GM18502 (cell line): ENCODE measurements around the gene COL6A3.

Experiments used
- ATAC-seq: cut with Tn5 transposase; IDR thresholded peaks from one replicate; pipeline ENCODE4 v1.9.1; 2021; ENCODE audit warnings: mild to moderate bottlenecking; ENCODE audit not compliant: unreplicated experiment, poor library complexity

COL6A3 gene

DNA sequence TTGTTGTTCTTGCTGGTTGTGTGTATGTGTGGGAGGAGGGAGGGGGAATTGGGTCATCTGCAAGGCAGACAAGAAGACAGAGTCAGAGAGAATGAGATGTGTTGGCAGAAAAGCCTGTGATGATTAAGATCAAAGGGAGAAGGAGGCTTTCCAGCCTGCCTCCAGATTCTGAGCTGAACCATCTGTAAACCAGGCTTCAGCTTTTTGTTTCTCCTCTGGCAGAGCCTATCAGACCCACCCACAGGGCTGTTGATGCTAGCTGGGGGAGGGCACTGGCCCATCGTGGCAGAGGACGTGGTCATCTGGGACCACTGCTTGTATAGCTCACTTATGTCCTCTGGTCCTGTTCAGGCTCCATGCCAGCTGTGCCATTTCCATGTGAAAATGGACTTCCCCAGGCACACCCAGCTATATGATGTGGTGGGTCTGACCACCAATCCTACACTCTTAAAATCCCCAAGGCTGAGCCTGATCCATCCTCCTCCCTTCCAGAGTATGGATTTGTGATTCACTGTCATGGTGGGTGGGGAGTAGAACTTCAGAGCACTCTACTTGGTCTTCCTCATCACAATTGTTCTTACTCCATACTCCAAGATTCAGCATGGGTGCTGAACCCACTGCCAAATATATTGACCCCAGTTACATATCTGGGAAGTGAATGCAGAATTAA, 27.8 kb upstream of the COL6A3 start:
- no peak for ATAC-seq

DNA sequence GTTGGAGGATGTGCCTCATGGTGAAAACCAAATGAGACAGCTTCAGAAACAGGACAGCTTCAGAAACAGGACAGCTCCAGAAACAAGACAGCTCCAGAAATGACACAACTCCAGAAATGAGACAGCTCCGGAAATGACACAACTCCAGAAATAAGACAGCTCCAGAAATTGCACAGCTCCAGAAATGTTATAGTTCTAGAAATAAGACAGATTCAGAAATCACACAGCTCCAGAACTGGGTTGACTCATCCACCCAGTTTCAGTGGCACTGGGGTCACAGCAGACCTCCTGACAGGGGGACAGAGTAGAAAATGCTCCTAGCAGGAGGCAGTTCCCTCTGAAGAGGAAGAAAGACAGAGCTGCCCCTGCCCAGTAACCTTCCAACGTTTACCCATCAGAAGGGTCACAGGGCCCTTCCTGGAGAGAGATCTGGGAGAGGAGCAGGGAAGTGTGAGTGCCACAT, 26.9 kb upstream of the COL6A3 start:
- ATAC-seq = peak; percentile 56

DNA sequence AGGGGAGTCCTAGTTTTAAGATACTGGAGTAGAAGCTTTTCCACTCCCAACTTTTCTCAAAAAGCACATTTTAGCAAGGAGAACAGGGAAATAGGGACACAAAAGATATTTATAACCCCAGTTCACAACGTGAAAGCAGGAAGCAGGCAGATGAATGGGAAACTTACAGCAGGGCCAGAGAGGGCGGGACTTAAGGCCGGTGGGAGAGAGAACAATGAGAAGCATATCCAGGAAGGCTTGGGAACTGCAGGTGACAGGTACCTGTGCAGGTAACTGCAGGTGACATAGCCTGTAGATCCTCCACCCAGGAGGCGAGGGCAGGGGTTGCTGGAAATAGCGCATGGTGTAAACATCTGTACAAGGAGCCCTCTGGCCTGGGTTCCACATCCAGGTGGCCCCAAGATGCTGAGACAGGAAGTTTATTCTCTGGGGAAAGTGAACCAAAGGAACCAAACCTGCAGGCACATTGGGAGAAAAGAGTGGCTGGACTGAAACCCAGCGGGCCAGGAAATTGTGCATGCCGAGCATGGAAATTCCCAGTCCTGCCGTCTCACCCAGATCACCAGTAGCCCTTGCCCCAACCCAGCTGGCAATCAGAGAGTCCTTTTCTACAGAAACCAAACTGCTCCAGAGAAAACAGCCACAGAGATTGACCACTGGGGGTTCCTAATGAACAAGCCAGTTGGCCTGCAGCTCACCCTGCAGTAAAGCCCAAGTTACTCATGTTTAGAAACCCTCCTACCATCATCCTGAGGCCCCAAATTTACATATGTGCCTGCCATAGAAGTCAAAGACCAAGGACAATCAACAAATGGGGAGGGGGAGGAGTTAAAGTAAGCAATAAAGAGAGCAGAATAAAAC, 24.3 kb upstream of the COL6A3 start:
- ATAC-seq = no peak

DNA sequence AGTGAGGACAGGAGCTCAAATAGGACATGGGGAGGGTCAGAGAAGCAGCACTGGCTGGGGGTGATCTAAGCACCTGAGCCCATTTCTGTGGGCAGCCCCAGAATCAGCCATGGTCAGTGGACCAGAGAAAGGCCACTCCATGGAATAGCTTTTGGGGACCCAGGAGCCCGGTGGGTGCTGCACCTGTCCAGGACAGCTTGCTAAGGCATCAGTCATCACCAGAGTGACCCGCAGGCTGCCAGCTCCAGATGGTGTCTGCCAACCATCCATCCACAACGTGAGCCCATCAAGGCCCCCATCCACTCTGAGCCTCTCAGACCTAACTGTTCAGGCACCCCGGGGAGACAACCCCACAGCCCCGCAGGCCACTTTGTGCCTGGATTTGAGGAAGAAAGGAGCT, 23.6 kb upstream of the COL6A3 start:
- no peak for ATAC-seq

DNA sequence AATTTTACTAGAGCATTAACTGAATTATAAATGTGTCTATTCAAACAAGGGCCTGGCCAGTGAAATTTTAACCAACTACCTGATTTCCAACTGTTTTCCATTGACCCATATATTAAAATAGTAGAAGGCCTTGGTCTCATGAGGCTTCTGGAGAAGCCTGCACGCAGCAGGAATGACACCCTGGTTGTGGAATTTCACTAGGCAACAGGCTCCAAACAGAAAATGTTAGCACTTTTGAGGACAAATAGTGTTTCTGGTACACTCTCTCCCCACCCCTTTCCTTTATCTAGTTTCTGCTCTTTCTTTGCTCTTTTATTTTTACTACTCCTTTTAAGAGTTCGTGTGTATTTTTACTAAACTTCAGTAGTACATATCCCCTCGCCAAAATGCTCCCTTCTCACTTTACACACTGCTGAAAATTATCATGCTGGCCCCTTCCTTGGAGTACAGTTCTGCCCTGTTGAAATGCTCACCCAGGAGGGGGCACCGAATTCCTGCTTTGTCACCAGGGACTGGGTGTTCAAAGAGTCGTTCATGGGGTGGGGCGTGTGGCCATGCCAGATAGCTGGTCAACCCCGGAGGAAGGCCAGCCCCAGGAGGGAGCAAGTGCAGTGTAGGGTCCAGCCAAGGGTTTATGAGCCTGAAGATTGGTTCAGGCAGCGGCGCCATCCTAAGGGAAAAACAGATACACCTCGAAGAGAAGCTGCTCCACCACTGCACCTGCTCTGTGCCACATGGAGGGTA, 22.1 kb upstream of the COL6A3 start:
- no peak for ATAC-seq

DNA sequence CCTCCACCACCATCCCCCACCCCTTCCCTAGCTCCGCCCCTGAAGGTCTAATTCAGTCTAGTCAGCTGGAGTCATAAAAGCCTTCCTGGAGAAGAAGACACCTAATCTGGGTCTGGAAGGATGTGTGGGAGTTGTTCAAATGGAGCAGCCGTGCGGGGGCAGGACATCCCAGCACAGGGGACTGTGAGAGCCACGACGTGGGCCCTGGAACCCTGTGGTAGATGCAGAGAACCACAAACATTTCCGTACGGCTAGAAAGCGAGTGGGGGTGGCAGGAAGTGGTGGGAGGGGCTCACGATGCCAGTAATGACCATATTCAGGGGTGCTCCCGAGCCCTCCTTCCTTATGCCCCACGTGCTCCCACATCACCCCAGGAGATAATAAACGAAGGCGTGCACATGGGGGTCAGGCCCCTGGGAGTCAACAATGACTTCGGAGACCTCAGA, 20.9 kb upstream of the COL6A3 start:
- peak; percentile 68 for ATAC-seq

DNA sequence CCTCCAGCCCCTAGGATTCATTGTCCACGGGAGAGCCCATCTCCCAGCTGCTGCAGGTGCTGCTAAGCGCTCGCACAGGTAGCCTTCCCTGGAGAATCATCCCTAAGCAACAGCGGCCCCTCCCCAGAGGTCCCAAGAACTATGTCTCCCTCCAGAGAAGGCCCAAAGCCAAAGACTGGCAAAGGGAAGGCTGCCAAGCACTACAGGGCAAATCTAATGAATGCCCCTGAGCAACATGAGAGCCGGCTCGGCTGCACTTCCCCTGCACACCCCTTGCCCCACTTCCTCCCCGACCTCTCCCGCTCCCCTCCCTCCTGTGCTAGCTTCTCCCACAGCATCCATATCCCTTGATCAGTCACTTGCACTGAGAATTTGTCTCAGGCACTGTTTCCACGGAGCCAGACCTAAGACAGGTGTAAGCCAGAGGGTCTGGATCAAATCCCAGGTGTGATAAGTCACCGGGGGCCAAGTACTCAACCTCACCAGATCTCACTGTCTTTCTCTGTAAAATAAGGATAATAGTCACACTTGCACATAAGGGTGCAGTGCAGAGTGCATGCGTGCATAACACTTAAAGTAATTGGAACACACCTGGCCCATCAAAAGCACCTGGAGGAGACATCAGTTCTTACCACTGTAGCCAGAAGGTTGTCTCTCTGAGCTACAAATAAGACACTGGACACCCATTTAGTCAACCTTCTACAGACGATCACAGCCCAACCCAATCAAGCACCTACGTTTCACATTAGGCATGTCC, 20.1 kb upstream of the COL6A3 start:
- no peak for ATAC-seq

DNA sequence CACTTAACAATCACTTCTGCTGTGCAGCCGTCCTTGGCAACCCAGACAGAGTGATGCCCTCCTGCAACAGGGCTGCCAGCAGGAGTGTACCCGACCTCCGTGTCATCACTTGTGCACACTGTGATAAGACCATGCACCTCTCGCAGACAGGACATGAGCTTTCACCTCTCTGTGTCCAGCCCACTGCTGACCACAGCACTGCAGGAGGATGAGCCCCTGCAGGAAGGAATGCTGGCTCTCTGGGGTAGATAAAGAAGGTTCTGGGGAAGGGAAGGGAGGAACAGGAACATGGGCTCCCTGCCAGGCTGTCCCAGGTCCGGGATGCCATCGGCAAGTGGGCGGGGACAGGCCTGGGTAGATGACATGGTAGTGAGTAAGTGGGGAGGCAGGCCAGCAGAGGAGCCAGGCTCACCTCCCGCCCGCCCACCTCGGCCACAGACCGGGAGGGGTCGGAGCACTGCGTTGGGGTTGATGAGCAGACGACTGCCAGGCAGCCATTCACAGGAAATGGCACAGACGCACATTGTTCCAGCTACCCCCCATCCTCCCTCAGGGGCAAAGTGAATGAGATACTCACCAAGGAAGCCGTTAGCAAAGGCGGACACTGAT, 18.6 kb upstream of the COL6A3 start:
- no peak for ATAC-seq

DNA sequence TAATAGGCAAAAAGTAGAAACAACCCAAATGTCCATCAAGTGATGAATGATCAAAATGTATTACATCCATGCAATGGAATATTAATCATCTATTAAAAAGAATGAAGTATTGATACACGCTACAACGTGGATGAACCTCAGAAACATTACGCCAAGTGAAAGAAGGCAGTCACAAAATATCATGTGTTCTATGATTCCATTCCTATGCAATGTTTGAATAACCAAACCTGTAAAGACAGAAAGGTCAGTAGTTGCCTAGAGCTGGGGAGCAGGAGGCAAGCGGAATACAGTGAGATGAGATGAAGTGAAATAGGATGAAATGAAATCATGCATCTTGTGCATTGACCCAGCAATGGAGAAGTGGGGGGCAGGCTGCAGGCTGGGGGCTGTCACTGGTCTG, 17.9 kb upstream of the COL6A3 start:
- no peak for ATAC-seq

DNA sequence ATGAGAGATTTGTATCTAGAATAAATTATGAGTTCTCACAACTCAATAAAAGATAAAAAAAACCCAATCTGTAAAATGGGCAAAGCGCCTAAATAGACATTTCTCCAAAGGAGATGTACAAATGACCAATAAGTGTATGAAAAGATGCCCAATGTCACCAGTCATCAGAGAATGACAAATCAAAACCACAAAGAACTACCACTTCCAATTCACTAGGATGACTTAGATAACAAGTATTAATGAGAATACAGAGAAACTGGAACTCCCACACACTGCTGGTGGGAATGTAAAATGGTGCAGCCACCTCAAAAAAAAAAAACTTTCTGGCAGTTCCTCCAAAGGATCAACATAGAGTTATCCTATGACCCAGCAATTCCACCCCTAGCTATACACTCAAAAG, 17.4 kb upstream of the COL6A3 start:
- ATAC-seq = no peak

DNA sequence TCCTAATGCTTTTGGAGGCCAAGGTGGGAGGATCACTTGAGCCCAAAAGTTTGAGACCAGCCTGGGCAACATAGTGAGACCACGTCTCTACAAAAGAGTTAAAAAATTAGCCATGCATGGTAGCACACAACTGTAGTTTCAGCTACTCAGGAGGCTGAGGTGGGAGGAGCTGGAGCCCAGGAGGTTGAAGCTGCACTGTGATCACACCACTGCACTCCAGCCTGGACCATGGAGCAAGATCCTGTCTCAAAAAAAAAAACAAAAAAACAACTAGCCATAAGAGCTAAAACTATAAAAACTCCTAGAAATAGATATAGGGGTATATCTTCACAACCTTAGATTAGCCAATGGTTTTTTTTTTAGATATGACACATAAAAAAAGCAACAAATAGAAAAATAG, 16.9 kb upstream of the COL6A3 start:
- no peak for ATAC-seq

DNA sequence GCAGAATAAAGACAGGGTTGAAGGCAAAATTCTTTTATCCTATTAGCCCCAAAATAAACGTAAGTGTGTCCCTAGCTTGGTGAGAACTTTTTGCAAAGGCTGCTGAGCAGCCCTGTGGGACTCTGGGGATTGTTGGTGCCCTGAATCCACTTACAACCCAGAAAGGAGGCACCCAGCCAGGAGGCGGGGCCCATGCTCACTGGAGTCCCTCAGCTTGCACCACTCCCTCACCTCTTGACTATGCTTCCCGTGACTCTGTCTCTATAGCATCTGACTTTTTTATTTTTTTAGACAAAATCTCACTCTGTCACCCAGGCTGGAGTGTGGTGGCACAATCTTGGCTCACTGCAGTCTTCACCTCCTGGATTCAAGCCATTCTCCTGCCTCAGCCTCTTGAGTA, 15.8 kb upstream of the COL6A3 start:
- ATAC-seq = no peak

DNA sequence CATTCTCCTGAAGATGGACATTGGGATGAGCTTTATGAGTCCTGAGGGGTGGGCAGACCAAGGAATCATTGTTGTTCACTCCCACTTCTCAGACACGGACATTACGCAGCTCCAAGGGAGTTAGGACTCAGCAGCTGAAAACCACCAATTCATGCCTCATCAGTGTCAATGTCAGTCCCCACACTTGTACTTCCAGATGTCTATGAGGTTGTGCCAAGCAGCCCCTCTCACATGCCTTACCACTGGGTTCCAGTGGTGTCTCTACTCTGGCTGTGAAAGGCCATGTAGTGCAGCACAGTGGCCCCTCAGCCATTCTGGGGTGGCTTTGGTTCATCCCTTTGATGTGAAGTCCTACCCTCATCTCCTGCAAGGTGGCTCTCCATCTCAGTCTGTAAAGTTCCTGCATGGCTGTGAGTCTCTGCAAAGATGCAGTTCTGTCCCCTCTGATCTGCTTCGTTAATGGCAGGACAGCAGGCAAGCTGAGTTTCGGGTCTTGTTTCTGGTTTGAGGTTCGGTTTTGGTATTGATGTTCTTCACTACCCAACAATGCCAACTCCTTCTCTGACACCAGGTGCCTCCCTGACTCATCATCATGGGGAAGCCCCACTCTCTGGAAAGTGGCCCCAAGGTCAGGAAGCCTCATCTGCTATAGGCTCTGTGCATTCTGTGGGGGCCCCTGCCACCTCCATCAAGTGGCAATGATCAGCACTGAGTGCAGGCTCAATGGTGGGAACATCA, 14.0 kb upstream of the COL6A3 start:
- ATAC-seq = peak; percentile 72

DNA sequence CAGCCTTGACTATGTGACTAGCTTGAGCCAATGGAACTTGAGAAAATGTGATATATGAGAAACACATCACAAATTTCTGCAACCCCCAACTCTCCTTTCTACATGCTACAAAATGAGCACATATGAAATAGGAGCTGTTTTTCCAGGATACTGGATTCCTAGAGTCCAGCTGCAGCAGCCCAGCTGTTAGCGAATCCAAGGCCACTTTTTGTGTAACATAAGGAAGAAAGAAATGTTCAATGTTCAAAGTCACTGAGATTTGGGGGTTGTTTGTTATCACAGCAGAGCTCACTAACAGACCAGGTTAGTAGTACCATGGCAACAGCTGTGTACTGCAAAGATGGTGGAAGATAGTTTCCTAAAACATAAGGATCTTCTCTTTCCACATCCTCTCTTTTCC, 12.6 kb upstream of the COL6A3 start:
- no peak for ATAC-seq

DNA sequence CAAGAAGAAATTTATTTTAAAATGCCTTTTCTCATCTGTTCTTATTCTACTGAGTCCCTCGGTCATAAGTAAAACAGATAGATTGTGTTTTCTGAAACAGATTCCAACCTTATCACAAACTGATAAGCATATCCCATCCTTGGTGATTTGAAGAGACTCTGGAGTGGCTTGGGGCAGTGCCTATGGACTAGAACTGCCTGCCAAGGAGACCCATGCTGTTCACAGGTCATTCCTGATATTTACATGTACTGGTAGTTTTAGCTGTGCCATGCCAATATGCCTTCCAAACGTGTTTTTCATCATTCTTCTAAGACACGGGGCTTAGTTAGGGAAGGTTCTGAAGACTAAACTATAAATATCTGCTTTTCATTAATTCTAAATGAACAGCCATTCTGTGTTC, 11.4 kb upstream of the COL6A3 start:
- no peak for ATAC-seq

DNA sequence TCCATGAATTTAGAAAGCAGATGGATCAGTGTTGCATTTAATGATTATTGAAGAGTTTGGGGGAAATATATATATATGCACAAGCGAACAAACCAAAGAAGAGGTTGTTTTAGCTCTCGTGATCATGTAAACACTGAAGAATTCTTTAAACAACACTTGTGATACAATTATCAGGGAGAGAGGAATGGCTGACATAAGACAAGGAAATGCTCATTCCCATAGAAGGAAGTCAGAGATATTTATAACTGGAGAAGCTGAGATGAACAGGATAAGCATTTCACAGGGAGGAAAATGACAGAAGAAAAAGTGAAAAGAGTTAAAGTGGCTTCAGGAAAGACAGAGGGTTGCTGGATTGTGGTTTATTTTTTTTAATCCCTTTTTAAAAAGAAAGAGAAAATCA, 10.6 kb upstream of the COL6A3 start:
- no peak for ATAC-seq

DNA sequence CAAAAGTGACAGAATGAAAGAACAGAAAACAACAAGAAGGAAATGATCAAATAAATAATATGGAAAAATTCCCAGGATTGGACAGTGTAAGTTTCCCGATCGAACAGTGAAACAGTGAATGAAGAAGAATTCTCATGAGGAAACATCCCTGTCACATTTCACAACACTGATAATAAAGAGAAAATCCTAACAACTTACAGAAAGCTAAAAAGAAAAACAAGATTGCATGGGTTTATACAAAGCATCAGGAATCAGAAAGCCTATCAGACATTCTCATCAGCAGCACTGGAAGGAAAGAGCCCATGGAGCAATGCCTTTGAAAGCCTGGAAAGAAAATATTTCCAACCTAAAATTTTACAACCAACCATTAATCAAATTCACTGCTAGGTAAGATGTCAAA, 9.9 kb upstream of the COL6A3 start:
- no peak for ATAC-seq

DNA sequence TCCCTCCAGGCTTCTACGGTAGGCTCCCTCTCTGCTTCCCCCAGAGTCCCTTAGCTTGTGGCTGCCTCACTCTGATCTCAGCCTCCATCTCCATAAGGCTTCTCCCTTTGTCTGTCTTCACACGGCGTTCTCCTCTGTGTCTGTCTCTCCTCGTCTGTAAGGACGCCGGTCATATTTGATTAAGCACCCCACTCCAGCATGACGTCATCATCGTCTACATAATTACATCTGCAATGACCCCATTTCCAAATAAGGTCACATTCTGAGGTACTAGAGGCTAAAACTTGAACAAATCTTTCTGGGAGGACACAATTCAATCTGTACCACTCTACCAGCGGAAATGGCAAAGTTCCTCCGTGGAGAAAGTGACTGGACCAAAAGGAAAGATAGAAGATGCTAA, 8.3 kb upstream of the COL6A3 start:
- ATAC-seq = no peak

DNA sequence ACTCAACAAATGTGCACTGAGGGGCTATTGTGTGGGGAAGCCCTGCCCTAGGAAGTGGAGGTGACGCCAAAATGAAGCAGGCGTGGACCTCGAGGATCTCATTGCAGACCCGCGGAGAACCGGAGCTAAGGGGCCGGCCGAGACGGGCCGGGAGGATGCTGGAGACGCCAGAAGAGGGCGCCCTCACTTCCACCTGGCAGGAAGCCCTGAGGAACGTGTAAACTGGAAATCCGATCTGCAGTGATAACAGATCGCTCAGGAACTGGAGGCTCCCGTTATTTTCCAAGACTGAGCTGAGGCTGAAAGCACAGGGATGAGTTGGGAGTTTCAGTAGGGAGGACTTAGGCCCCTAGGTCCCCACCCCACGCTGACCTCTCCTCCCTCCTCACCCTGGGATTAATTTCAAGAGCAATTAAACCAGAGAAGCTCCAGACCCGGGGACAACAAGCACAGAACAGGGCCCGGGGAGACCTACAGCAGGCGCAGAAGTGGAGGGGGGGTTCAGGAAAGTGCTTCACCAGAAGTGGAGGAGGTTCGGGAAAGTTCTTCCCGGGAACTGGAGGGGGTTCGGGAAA, 7.7 kb upstream of the COL6A3 start:
- no peak for ATAC-seq
